Measurements from ENCODE around the gene WSB2.
"Not testable (repeated sequence)": the region's sequence is repeated elsewhere in the genome, so short reads cannot be mapped to it uniquely, and the experiment has no call there.

WSB2 gene
- 41.8 to 69.2 reads per million in 2 experiments for total RNA-seq

- DNase-seq (ENCODE audit: low read depth): peak; percentile 33
Observed at GRCh38 chr12:118061011-118061872, at the start of gene WSB2. Gene WSB2 (minus strand): TSS chr12:118061179. CDS start chr12:118061048, 131 bp downstream.

DNA sequence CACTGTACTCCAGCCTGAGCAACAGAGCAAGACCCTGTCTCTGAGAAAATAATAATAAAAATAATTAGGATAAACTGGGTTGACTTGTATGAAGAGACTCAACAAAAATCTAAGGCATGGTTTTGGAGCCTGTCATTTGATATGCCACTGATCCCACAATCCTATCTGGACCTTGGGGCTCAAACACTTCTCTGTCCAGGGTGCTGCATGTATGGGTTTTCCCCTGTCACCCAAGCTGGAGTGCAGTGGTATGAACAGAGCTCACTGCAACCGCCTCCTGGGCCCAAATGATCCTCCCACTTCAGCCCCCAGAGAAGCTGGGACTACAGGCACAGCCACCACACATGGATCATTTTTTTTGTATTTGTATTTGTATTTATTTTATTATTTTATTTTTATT, 48.1 kb upstream of the WSB2 start:
- DNase-seq (ENCODE audit: low read depth): no peak

GRCh38 chr12:118107694-118108093, 46.7 kb upstream of the WSB2 start:
- no peak for DNase-seq (ENCODE audit: low read depth)

- DNase-seq (ENCODE audit: low read depth): no peak
Observed at GRCh38 chr12:118107011-118107410, 46.0 kb upstream of the WSB2 start.

DNA sequence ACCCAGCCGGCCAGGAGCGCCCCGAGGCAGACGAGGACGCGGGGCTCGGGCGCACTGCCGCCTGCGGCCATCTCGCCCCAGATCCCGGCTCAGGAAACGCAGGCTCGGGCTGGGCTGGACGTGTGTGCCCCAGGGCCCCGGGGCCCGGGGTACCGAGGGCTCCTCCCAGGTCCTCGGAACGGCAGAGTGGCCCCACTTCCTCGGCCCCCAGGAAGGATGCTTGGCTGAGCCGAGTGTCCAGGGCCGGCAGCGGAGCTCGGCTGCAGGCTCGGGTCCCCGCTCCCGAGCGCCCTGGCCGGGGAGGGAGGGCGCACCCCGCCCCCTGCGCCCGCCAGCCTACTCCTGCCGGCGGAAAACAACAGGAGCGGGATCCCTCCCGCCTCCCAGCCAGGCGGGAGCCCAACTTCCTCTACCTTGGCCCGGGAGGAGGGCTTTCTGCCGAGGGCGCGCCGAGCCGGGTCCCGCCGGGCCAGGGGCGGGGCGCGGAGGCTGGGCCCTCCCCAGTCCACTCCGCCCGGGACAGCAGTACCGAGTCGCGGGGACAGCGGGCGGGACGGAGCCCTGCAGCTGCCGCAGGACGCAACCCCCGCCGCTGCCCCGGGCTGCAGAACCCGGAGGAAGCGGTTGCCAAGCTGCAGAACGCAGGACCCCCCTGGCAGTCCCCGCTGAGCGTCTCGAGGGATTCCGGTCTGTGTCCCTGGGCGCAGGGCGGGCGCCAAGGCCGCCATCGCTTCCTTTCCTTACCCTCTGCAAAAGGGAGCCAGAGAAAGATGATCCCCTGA, 42.8 kb upstream of the WSB2 start, which contains the start of gene VSIG10:
Gene VSIG10 (minus strand): TSS at position 411 of the 782 bp plus-strand sequence. CDS start 340 bp downstream, at position 71.
- DNase-seq (ENCODE audit: low read depth): no peak

- no peak for DNase-seq (ENCODE audit: low read depth)
Observed at GRCh38 chr12:118103201-118103600, 42.2 kb upstream of the WSB2 start.

DNA sequence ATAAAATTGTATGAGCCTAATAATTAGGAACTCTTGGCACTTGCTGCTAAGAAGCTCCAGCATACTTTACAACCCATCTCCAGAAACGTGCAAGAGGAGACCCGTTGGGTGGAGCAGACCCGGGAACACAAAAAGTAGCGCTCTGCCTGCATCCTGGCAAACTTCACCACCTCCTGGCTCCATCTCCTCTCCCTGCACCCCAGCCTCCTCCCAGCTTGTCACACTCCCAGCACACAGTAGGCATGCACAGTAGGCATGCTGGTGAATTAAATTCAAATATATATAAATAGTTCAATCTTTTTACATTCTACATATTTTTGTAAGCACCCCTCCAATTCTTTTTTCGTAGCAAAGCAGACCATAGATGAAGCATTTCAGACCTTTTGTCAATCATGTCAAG, 41.6 kb upstream of the WSB2 start:
- no peak for DNase-seq (ENCODE audit: low read depth)

DNA sequence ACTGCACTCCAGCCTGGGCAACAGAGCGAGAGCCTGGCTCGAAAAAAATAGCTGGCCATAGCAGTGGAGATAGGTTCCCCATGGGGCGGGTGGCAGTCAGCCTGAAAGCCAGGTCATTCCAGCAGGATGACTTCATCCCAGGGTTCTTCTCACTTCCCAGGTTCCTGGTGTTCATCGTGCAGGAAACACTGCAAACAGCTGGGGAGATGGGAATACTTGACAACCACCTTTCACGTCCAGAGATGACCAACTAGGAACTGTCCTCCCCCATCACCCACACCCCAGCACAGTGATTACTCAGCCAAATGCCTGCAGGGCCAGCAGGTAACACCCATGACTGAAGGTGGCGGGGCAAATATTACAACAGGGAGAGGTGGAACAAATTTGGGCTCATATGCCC, 41.1 kb upstream of the WSB2 start:
- no peak for DNase-seq (ENCODE audit: low read depth)

- DNase-seq (ENCODE audit: low read depth): no peak
Observed at GRCh38 chr12:118101051-118101450, 40.1 kb upstream of the WSB2 start.

DNA sequence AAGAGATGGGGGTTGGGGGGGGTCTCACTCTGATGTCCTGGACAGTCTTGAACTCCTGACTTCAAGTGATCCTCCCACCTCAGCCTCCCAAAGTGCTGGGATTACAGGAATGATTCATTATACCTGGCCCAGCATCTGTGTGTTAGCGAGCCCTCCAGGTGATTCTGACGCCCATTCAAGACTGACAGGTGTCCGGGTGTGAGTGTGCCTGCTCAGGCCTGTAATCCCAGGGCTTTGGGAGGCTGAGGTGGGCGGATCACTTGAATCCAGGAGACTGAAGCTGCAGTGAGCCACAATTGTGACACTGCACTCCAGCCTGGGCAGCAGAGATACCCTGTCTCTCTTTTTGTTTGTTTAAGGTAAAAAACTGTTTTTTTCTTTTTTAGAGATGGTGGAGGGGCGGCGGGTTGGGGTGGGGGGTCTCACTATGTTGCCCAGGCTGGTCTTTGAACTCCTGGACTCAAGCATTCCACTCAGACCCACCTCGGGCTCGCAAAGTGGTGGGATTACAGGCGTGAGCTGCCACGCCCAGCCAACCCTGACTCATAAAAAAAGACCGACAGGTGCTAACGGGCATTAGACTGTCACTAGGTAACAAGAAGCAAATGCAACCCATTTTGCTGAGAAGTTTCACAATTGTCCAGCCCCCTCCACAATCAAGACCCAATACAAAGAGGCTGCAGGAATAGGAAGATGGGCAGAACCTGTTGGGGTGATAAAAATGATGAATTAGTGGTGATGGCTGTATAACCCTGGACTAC, 38.1 kb upstream of the WSB2 start:
- no peak for DNase-seq (ENCODE audit: low read depth)

DNA sequence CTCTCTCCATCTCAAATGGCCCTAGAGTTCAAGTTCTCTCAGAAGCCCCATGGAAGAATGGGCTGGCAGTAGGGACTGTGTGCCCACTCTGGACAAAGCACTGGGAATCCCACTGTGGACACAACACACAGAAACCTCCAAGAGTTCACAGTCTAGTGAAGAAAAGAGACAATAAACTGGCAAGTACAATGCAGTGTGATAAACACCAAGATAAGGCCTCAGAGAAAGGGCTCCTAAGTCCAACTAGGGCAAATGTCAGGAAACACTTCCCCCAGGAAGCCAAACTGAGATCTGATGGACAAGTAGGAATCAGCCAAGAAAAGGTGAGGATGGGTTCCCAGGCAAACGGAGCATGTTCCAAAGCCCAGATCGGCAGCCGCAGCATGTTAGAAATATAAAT, 37.4 kb upstream of the WSB2 start:
- no peak for DNase-seq (ENCODE audit: low read depth)

DNA sequence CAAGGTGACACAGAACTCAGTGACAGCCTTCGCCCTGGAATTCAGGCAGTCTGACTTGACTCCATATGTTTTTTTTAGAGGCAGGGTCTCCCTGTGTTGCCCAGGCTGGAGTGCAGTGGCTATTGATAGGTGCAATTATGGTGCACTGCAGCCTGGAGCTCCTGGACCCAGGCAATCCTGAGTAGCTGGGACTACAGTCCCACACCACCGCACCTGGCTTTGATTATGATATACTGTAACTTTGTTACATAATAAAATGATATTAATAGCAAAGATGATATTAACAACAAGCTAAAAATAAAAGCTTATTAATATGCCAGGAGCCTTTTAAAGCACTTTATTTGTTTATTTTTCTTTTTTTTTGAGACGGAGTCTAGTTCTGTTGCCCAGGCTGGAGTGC, 33.1 kb upstream of the WSB2 start:
- DNase-seq (ENCODE audit: low read depth): no peak

GRCh38 chr12:118089782-118090181, 28.8 kb upstream of the WSB2 start:
- DNase-seq (ENCODE audit: low read depth): no peak

DNA sequence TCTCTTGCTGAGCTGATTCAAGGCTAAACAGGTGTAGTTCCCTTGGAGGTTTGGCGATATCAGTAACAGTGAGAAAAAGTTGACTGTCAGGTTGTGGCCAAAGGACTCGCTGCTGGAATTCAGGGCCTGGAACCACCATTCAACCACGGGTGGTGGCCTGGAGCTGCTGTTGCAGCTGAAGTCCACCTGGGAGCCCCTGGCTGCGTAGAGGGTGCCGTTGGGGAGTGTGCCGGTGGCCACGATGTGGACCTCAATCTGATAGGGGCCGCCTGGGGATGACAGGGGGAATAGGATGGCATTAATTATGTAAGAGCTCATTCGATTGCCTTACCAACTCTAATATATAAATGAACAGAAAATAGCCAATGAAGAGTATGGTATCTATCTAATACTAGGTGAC, 21.2 kb upstream of the WSB2 start:
- no peak for DNase-seq (ENCODE audit: low read depth)

GRCh38 chr12:118081521-118081920, 20.5 kb upstream of the WSB2 start:
- DNase-seq (ENCODE audit: low read depth): not testable (repeated sequence)

DNA sequence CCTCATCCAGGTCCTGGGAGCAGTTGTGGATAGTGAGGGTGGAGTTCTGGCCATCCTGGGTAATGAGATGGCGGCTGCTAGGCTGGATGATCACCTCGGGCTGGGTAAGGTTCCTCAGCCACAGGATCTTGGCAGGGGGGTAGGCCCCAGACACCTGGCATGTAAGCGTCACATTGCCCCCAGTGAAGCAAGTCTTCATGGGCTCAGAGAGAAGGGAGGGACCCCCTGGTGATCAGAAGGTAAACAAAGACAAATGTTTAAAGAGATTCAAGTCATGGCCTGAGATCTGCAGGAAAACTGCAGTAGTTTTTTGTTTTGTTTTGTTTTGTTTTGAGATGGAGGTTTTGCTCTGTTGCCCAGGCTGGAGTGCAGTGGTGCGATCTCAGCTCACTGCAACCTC, 12.8 kb upstream of the WSB2 start:
- DNase-seq (ENCODE audit: low read depth): no peak

- DNase-seq (ENCODE audit: low read depth): no peak
Observed at GRCh38 chr12:118070650-118071049, 9.7 kb upstream of the WSB2 start.

GRCh38 chr12:118068445-118068844, 7.5 kb upstream of the WSB2 start:
- no peak for DNase-seq (ENCODE audit: low read depth)

DNA sequence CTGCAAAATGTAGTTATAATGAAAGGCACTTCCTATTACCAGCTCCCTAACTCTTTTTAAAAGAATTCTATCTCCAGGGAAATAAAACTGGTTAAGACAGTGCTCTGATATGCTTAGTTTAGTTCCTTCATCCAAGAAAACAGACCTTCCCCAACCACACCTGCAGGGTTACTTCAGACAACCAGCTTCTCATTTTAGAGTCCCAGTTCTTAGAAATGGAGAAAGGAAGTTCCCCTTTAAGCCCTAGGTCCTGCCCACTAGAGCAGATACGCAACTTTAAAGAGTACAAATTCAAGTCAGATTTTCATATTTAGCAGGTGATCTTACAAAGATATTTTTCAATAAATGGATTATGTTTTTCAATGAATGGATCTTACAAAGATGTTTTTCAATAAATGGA, 4.4 kb upstream of the WSB2 start:
- DNase-seq (ENCODE audit: low read depth): no peak

GRCh38 chr12:118064608-118065007, 3.6 kb upstream of the WSB2 start:
- no peak for DNase-seq (ENCODE audit: low read depth)

DNA sequence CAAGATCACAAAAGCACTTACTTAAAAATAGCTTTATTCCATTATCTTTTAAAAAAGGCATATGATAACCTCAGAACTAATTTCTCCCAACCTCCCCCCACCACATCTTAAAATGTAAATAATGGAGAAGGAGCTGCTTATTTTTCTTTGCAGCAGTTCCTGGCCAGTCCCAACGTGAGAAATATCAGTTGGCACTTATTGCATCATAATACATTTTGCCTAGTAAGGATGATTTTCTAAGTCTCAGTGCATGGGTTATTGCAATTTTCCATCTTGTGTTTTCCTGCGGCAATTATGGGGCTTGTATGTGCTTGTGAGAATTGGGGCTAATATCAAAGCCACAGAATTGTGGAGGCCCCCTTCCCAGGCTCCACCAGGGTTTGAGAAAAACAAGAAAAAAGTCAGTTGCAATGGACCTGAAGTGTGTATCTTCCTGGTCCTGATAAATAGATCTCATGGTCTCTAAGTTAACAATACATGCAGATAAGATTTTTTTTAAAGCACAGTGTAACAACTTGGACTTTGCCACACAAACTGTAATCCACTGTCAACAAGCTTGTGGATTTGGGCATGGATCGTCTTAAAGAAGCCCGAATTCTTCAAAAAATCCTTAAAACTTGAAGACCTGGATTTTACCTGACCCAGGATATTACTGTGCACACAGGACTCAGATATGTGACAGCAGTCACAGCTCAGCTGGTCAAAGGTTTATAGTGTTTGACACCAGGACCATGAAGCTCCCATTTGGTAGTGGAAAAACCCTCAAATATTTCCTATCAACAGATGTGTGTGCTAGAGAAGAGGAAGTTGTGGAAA, 2.8 kb upstream of the WSB2 start:
- DNase-seq (ENCODE audit: low read depth): no peak

Data from T follicular helper cell (primary cell).